DND-41 (cell line): ENCODE data around the gene PADI3.

ENCODE experiments used
- CTCF ChIP-seq: IDR thresholded peaks from 2 replicates; pipeline ENCODE4 v1.5.1; 2012; ENCODE audit warnings: borderline replicate concordance, low read length, moderate library complexity, mild to moderate bottlenecking; ENCODE audit not compliant: poor library complexity, severe bottlenecking; ENCODE audit errors: extremely low read depth
- EZH2 ChIP-seq: IDR thresholded peaks from 3 replicates; pipeline ENCODE4 v1.6.1; 2012; ENCODE audit warnings: borderline replicate concordance, low read depth, mild to moderate bottlenecking, moderate library complexity, low read length, inconsistent platforms; ENCODE audit not compliant: severe bottlenecking

GRCh38 chr1:17316704-17317103, 67.8 kb downstream of the PADI3 start:
- no peak for TF ChIP-seq CTCF
- TF ChIP-seq EZH2: no peak
